Measurements from ENCODE around the gene KLK5.
"Not testable (repeated sequence)": the region's sequence is repeated elsewhere in the genome, so short reads cannot be mapped to it uniquely, and the experiment has no call there.

KLK5 gene

GRCh38 chr19:50898018-50898417 is 54.8 kb downstream of the KLK5 start:
- intact Hi-C loops (cut with DNase I): no loop called here
- DNase-seq: no peak

- intact Hi-C loops (cut with DNase I): no loop called here
- no peak for DNase-seq
These were observed 55.2 kb downstream of the KLK5 start for GRCh38 chr19:50897612-50898011.

- intact Hi-C loops (cut with DNase I): no loop called here
- no peak for DNase-seq
These were observed 55.6 kb downstream of the KLK5 start for GRCh38 chr19:50897191-50897607.

- DNase-seq: no peak
- intact Hi-C loops (cut with DNase I): no loop called here
These were observed 56.1 kb downstream of the KLK5 start for GRCh38 chr19:50896591-50897190.

GRCh38 chr19:50896089-50896590 is 56.7 kb downstream of the KLK5 start:
- DNase-seq; intact Hi-C loops (cut with DNase I): not testable (repeated sequence)

- intact Hi-C loops (cut with DNase I): no loop called here
- DNase-seq: no peak
These were observed 58.1 kb downstream of the KLK5 start for GRCh38 chr19:50894478-50895356.
